T-cell (primary cell): ENCODE data around the gene TFPI2. TPM values are rescaled to one million over a fixed set of nuclear protein-coding genes. Genes with fewer than 3 reads are reported as not detected.
A peak's percentile ranks its signal among the peaks of the same experiment; 100 is the strongest.
"Not testable (repeated sequence)": the region's sequence is repeated elsewhere in the genome, so short reads cannot be mapped to it uniquely, and the experiment has no call there.

Experiments
- ATAC-seq, 4 experiments: fragments of 200-7000 bp in 3 of 4; fragments of 150-1000 bp in 1 of 4; cut with Tn5 transposase; replicated peaks in 1 of 4; 1 replicate in 3 of 4; 2 replicates in 1 of 4; pipeline ENCODE4 v1.10.0; 2021; ENCODE audit warnings: moderate library complexity in 3 of 4, mild to moderate bottlenecking in 2 of 4, moderate number of reproducible peaks in 1 of 4
- CTCF ChIA-PET, 2 donors: fragments of 300-600 bp; sonication (Branson Sonifier 250); formaldehyde crosslinking; loops; one replicate each; lab custom pipeline; 2022; ENCODE audit warnings: antibody characterized with exemption in 2 of 2; lab: Charles Lee
- POLR2A ChIA-PET, 2 donors: fragments of 300-600 bp; sonication (Branson Sonifier 250); formaldehyde crosslinking; loops; one replicate each; lab custom pipeline; 2022; ENCODE audit warnings: antibody characterized with exemption in 2 of 2; lab: Charles Lee
- DNase-seq, 35 experiments: peaks; one replicate each; pipeline versions ENCODE4 v3.0.0 to v3.0.0-alpha.2; 2013 to 2023
- H3K27ac ChIP-seq: one replicate; pipeline ENCODE4 v1.5.1; 2013; ENCODE audit warnings: low read length
- H3K27me3 ChIP-seq, 2 experiments: replicated peaks in 1 of 2; 1 replicate in 1 of 2; 2 replicates in 1 of 2; pipeline versions ENCODE4 v1.6.1 to v1.7.0; 2013; ENCODE audit warnings: low read length in 1 of 2, mixed read lengths in 1 of 2; ENCODE audit not compliant: control insufficient read depth in 2 of 2, insufficient read depth in 2 of 2; ENCODE audit errors: extremely low read depth in 1 of 2
- H3K36me3 ChIP-seq, 2 donors: 1 replicate in 1 of 2; 2 replicates in 1 of 2; pipeline versions ENCODE4 v1.6.1 to v1.7.0; 2013; ENCODE audit warnings: low read length in 1 of 2; ENCODE audit not compliant: control insufficient read depth in 2 of 2, insufficient read depth in 1 of 2; ENCODE audit errors: extremely low read depth in 1 of 2
- H3K4me1 ChIP-seq, 2 experiments: 1 replicate in 1 of 2; 2 replicates in 1 of 2; pipeline versions ENCODE4 v1.6.1 to v1.7.0; 2013; ENCODE audit warnings: low read length in 2 of 2, mixed read lengths in 1 of 2; ENCODE audit not compliant: insufficient read depth in 2 of 2, control insufficient read depth in 1 of 2; ENCODE audit errors: extremely low read depth in 1 of 2
- H3K4me3 ChIP-seq, 2 donors: 1 replicate in 1 of 2; 2 replicates in 1 of 2; pipeline versions ENCODE4 v1.5.1 to v1.7.0; 2013; ENCODE audit warnings: mild to moderate bottlenecking in 2 of 2, low read length in 1 of 2, moderate library complexity in 1 of 2; ENCODE audit not compliant: control insufficient read depth in 1 of 2; ENCODE audit errors: extremely low read depth in 1 of 2
- H3K9me3 ChIP-seq: 2 replicates; pipeline ENCODE4 v1.7.0; 2013
- H3K27ac Mint-ChIP-seq, 2 donors: one replicate each; pipeline ENCODE4 v1.8.0; 2020 to 2021; ENCODE audit warnings: mild to moderate bottlenecking in 2 of 2, mixed read lengths in 2 of 2
- H3K27me3 Mint-ChIP-seq, 2 donors: one replicate each; pipeline ENCODE4 v1.8.0; 2021 to 2022; ENCODE audit warnings: mixed read lengths in 2 of 2
- H3K36me3 Mint-ChIP-seq: one replicate; pipeline ENCODE4 v1.8.0; 2021; ENCODE audit warnings: mixed read lengths
- H3K4me1 Mint-ChIP-seq, 3 donors: one replicate each; pipeline ENCODE4 v1.8.0; 2020 to 2022; ENCODE audit warnings: mixed read lengths in 3 of 3, mild to moderate bottlenecking in 1 of 3
- H3K4me3 Mint-ChIP-seq, 3 donors: one replicate each; pipeline ENCODE4 v1.8.0; 2020 to 2022; ENCODE audit warnings: mild to moderate bottlenecking in 3 of 3, mixed read lengths in 3 of 3, moderate library complexity in 3 of 3
- H3K9me3 Mint-ChIP-seq, 3 donors: one replicate each; pipeline ENCODE4 v1.8.0; 2020 to 2022; ENCODE audit warnings: mixed read lengths in 3 of 3
- WGBS: methylation state at CpG from one replicate; pipeline ENCODE4 v1.1.5; 2013; ENCODE audit warnings: missing lambda C conversion rate; ENCODE audit not compliant: insufficient coverage; 5-methylcytosine and 5-hydroxymethylcytosine counted together
- total RNA-seq, 35 experiments: library from RNA in 6 of 35; stranded (reverse) in 6 of 35; fragments of 120-200 nt in 1 of 35; gene quantifications; one replicate each; pipeline versions ENCODE4 v1.2.1 to v1.2.4 and lab custom pipeline; 2013 to 2026

Gene TFPI2
- total RNA-seq, 5 donors from 2014 or later (not counting 1 experiment from before 2014, with no cell fraction given), result 0.23 to 0.51 TPM; not detected in 3

GRCh38 chr7:93911661-93912060 lies 21.1 kb upstream of the TFPI2 start:
- H3K4me3 Mint-ChIP-seq, DNase-seq, H3K27ac ChIP-seq, H3K4me1 Mint-ChIP-seq, ATAC-seq, H3K4me1 ChIP-seq, H3K27me3 Mint-ChIP-seq, POLR2A ChIA-PET, H3K9me3 Mint-ChIP-seq, H3K9me3 ChIP-seq, H3K27ac Mint-ChIP-seq, H3K27me3 ChIP-seq, H3K36me3 Mint-ChIP-seq, H3K4me3 ChIP-seq, H3K36me3 ChIP-seq, CTCF ChIA-PET: not testable (repeated sequence)

DNA sequence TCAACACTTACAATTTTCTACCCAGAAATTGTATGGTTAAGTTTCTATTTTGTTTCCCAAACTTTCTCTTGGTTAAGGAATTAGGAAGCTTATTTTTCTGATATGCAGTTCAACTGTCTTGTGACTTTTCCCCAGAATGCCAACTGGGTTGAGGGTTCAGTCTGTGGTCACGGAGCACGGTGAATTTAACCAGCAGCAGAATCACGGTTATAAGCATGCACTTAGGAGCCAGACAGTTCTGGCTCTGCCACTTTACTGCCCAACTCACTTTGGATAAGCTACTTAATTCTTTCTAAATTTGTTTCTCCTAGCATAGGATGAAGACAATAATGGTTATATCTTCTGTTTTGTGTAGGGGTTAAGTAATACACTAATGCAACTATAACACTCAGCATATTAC lies 20.7 kb upstream of the TFPI2 start:
- H3K9me3 Mint-ChIP-seq, H3K4me1 Mint-ChIP-seq, H3K27ac Mint-ChIP-seq, H3K4me1 ChIP-seq, POLR2A ChIA-PET, DNase-seq, H3K27me3 Mint-ChIP-seq, ATAC-seq, H3K36me3 ChIP-seq, H3K9me3 ChIP-seq, H3K27ac ChIP-seq, CTCF ChIA-PET, H3K4me3 ChIP-seq, H3K27me3 ChIP-seq, H3K36me3 Mint-ChIP-seq, H3K4me3 Mint-ChIP-seq: not testable (repeated sequence)
- WGBS, result no CpG with 5 or more reads among the region's 3 CpGs

DNA sequence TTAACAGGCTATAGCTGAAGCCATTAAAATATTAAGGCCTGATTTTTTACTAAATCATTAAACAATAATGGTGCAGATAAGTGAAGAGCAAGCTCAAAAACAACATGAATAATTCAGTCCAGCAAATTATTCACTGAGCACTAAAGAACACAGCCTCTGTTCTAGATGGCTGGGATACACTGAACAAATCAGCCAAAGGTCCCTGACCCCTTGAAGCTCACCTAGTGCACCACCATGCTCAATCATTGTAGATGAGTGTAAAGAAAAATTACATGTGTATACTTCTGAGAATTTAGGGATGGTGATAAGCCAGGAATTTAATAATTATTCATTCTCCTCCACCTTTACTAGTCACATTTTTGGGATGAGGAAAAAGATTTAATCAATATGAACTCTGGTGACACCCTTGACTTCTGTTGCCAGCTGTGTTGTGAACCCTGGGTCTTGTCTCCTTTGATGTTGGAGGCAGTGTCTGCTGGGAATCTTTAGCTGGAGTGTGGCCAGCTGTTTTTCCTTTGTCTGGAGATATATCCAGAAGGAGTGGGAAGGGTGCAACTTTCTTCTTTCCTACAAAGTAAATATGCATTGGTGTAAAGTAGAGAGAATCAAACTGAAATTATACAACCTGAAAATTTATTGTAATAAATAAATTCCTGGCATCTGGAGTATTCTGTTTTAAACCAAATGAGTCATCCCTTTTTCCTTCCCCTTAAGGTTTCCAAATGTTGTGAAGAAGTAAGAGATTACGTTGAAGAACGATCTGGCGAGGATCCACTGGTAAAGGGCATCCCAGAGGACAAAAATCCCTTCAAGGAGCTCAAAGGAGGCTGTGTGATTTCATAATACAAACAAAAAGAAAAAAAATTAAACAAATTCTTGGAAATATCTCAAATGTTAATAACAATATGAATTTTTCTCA lies 19.8 kb upstream of the TFPI2 start:
- Histone ChIP-seq H3K4me3 (no peak overlapping the region), H3K4me1 (no peaks in the 10 kb centered on the region), H3K36me3 (no peaks in the 10 kb centered on the region), H3K27ac (no peak overlapping the region), H3K9me3 (no peaks in the 10 kb centered on the region), H3K27me3 (no peaks in the 10 kb centered on the region)
- no peak for ATAC-seq
- WGBS, result no CpG with 5 or more reads among the region's 3 CpGs
- Mint-ChIP-seq H3K4me1 (no peaks in the 10 kb centered on the region), H3K27ac (no peak overlapping the region), H3K9me3 (no peaks in the 10 kb centered on the region), H3K36me3 (no peaks in the 10 kb centered on the region), H3K27me3 (peaks cover 0 to 6% of the 10 kb centered on the region in 2 donors), H3K4me3 (no peak overlapping the region)
- ChIA-PET POLR2A (interaction anchor here (0.6 to 0.7 kb wide), 2 partner anchors 11 to 126 kb away, joined by 3 to 6 read pairs; partner anchors contain the start of gene GNG11 (in 1 of the 2)), CTCF (interaction anchor here in 1 of 2 donors (0.5 to 0.7 kb wide), 2 partner anchors 12 to 647 kb away, joined by 3 to 6 read pairs; partner anchors contain the start of gene GNG11)
- no peak for DNase-seq

- Mint-ChIP-seq H3K4me3 (no peak within 1 kb of the TSS), H3K9me3 (no peaks in the 10 kb centered on the region), H3K27me3 (peaks cover 0 to 11% of the 10 kb centered on the region in 2 donors), H3K36me3 (no peaks in the 10 kb centered on the region), H3K4me1 (no peaks in the 10 kb centered on the region), H3K27ac (no peak within 1 kb of the TSS)
- Histone ChIP-seq H3K36me3 (no peaks in the 10 kb centered on the region), H3K4me1 (no peaks in the 10 kb centered on the region), H3K4me3 (no peak within 1 kb of the TSS), H3K27me3 (no peaks in the 10 kb centered on the region), H3K9me3 (no peaks in the 10 kb centered on the region), H3K27ac (no peak within 1 kb of the TSS)
- DNase-seq (no peak), ATAC-seq (no peak)
- POLR2A ChIA-PET, result interaction anchor here (0.6 to 1.1 kb wide), 2 partner anchors 23 to 1451 kb away, joined by 4 to 7 read pairs; no protein-coding TSS in a partner anchor
- no CpG with 5 or more reads among the region's 3 CpGs for WGBS
- CTCF ChIA-PET, result interaction anchor here in 1 of 2 donors (0.9 kb wide), 1 partner anchor 10 kb away, joined by 3 read pairs; no protein-coding TSS in a partner anchor
These were observed 15.7 kb upstream of the TFPI2 start, which contains the start of gene GNGT1 for GRCh38 chr7:93906267-93906666. Gene GNGT1, plus strand, starts transcription at chr7:93906567. Its CDS starts 180 bp downstream, at chr7:93906747.

- Histone ChIP-seq H3K4me1 (no peaks in the 10 kb centered on the region), H3K27me3 (no peaks in the 10 kb centered on the region), H3K27ac (no peak overlapping the region), H3K9me3 (no peaks in the 10 kb centered on the region), H3K36me3 (no peaks in the 10 kb centered on the region), H3K4me3 (no peak overlapping the region)
- H3K9me3 Mint-ChIP-seq, result no peaks in the 10 kb centered on the region
- WGBS, result no CpG with 5 or more reads among the region's 1 CpG
- DNase-seq (peak in 1 of 35 experiments; percentile 15), ATAC-seq (no peak)
- CTCF ChIA-PET, result no interaction called here
- POLR2A ChIA-PET, result no interaction called here
- H3K27ac Mint-ChIP-seq, result no peak overlapping the region
- H3K27me3 Mint-ChIP-seq, result peaks cover 6 to 29% of the 10 kb centered on the region in 2 donors
- no peaks in the 10 kb centered on the region for H3K36me3 Mint-ChIP-seq
- no peak overlapping the region for H3K4me3 Mint-ChIP-seq
- H3K4me1 Mint-ChIP-seq, result no peaks in the 10 kb centered on the region
These were observed 12.3 kb upstream of the TFPI2 start for GRCh38 chr7:93902777-93903423.

DNA sequence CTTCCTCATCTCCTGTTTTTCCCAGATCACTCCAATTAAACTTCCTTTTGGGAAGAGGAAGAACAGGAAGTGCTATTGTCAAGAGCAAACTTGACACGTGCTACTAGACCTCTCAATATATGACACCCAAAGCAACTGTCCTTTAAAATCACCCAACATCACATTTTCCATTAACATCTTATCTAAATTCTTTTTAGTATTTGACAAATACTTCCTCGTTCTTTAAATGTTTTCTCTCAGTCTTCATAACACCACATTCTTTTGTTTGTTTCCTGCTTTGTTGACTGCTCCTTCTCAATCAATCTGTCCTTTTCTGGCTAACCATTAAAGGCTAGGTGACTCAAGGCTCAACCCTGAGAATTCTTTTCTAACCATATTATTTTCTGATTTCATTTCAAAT lies 7.1 kb upstream of the TFPI2 start:
- H3K4me3 Mint-ChIP-seq, result no peak overlapping the region
- H3K27me3 Mint-ChIP-seq, result peaks cover 14 to 38% of the 10 kb centered on the region in 2 donors
- DNase-seq, result no peak
- 50% methylated on average over 1 of the region's 2 CpGs for WGBS
- no peak overlapping the region for H3K4me3 ChIP-seq
- ChIA-PET POLR2A (no interaction called here), CTCF (no interaction called here)
- no peaks in the 10 kb centered on the region for H3K36me3 Mint-ChIP-seq
- ATAC-seq, result no peak
- H3K27ac Mint-ChIP-seq, result no peak overlapping the region
- no peaks in the 10 kb centered on the region for H3K4me1 Mint-ChIP-seq
- H3K9me3 Mint-ChIP-seq, result no peaks in the 10 kb centered on the region
- no peaks in the 10 kb centered on the region for H3K36me3 ChIP-seq
- no peaks in the 10 kb centered on the region for H3K9me3 ChIP-seq
- H3K27ac ChIP-seq, result no peak overlapping the region
- no peaks in the 10 kb centered on the region for H3K27me3 ChIP-seq
- H3K4me1 ChIP-seq, result no peaks in the 10 kb centered on the region
